DMS53 treated with DMSO at 0.1 percent for 48 hours (cell line): ENCODE results near the gene ABHD10.
A peak's percentile ranks its signal among the peaks of the same experiment; 100 is the strongest.

ENCODE experiments used
- DNase-seq: peaks from one replicate; lab custom pipeline; 2025; ENCODE audit not compliant: unreplicated experiment; lab: John Stamatoyannopoulos, UW

Gene ABHD10

DNA sequence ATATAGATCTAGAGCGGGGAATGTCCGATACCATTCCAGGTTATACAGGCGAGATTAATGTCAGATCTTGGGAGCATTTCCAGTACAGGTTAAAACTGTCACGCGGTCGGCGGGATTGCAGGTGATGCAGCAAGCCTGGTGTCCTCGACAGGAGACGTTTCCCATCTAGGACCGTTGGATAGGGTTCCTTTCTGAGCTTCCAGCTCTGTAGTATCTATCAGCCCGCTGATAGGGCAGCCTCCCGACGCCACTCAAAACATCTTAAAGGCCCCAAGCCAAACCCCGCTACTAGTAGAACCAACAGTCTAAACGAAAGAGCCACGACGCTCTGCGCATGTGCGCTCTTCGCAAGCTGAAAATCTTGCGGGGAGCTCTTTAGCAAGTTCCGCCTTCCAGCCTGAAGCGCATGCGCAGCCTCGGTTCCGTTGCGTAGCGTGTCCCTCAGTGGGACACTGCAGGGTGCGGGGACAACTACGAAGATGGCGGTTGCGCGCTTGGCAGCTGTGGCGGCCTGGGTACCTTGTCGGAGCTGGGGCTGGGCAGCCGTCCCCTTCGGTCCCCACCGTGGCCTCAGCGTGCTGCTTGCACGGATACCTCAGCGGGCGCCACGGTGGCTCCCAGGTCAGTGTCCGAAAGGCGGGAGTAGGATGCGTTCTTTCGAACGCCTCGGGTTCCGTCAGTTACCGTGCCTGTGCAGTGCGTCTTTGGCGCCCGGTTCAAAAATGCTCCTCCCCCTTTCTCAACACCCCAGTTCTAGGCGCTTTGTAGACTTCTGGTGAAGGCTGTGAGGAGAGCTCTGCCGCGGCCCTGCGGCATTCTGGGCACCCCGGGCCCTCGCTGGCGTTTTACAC is at the start of gene ABHD10:
ABHD10 (plus strand) TSS at position 444 of the 851 bp plus-strand sequence; CDS start at position 480, 36 bp downstream.
- peak; percentile 89 for DNase-seq

DNA sequence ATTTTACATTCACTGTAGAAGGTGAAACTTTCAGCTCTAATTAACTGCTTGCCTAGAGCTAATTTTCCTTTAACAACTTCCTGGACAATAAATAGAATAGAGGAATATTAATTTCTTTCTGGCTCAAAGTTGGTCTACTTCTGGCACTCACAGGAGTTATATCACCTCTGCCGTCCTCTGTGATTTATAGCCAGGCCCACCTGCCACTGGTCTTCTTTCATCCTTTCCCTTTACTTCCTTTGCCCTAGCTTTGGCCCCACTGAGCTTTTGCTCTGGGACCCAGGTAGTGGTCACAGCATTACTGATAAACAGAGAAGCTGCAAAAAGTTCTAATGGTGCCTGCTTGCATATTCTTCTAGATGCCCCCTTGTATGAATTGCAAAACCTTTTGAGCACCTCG is 49.3 kb upstream of the ABHD10 start:
- DNase-seq = no peak

DNA sequence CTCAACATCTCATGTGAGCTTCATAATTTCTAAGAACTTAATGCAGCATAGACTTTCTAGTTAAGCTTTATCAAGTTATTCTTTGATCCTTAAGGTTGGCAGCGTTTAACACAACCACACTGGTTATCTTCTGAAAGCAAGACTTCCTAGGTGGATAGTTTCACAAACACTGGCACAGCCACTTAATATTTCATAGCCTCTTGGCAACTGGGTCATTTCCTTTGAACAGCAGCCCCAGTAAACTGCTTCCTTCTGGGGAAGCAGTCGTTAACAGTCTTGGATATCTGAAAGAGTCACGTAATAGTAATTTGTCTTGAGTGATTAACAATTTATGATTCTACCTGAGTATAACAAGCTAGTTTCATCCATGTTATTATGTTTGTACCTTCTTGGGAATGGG is 45.9 kb upstream of the ABHD10 start:
- DNase-seq = no peak

GRCh38 chr3:111936191-111936841 is 42.5 kb upstream of the ABHD10 start:
- no peak for DNase-seq

DNA sequence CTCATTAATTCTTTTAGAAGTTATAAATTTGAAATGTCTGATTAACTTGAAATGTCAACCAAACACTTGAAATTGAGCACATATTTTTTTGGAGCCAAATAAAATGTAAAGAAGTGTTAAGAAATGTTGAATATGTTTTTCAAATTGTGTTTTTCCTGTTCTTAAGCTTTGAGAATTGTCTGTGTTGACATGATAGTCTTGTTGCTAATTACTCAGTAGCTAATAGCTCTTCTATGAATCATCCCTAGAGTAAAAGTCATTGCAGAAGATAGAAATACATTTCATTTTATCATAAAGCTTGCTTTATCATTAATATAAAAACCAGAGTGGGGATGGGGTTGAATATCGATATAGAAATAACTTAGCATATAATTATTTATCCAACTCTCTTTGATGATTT is 41.9 kb upstream of the ABHD10 start:
- DNase-seq = no peak

- DNase-seq = no peak
These were observed 41.0 kb upstream of the ABHD10 start for GRCh38 chr3:111937871-111938270.

GRCh38 chr3:111939873-111940272 is 39.0 kb upstream of the ABHD10 start:
- DNase-seq = no peak

GRCh38 chr3:111943533-111943932 is 35.3 kb upstream of the ABHD10 start:
- no peak for DNase-seq

- no peak for DNase-seq
These were observed 34.5 kb upstream of the ABHD10 start for GRCh38 chr3:111944372-111944771.

DNA sequence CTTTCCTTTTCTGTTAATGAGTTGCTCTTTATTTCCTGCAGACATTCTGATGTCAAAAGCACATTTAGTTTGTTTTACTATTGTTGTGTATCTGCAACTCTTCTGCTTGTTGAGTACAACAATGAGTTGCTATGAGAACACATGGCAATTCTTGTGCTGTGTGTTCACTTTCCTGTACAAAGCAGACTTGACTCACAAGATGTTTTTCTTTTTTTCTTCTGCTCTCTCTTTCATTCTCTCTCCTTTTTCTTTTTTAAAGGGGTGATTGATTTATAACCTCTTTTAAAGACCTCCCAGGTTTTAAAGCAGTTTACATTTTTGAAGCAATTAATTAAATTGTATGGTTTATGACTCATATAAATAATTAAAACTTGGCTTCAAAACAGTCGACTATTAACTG is 31.6 kb upstream of the ABHD10 start:
- no peak for DNase-seq

- DNase-seq = no peak
These were observed 30.0 kb upstream of the ABHD10 start for GRCh38 chr3:111948786-111949185.

DNA sequence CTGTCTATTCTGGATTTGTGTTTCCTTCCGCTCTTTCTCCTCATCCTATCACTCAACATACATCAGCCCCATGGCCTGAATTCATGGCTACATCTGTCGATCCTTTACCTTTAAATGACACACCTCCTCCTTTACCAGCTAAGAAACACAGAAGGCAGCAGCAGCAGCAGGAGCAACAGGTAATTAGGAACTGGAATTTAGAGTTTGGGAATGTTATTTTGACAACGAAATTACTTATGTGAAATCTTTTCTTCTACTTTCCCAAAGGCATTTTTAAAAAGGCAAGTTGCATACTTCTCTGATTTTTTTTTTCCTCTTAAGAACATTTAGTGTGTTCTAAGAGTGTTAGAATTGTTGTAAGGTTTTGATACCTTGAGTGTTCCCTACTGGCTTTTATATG is 29.1 kb upstream of the ABHD10 start:
- no peak for DNase-seq

DNA sequence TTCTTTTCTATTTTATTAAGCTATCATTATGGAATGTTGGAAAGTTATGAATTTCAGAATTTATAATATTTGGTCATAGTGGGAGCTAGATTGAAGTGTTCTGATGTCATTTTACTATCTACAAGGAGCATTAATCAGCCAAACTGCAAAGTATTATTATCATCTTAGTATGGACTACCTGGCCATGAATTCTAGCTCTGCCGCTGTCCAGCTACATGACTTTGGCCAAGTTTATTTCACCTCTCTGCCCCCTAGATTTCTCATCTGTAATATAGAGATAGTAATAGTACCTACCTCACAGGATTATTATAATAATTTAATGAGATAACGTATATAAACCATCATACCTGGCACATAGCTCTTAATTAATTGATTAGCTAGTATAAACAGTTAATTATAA is 27.8 kb upstream of the ABHD10 start:
- DNase-seq = no peak

DNA sequence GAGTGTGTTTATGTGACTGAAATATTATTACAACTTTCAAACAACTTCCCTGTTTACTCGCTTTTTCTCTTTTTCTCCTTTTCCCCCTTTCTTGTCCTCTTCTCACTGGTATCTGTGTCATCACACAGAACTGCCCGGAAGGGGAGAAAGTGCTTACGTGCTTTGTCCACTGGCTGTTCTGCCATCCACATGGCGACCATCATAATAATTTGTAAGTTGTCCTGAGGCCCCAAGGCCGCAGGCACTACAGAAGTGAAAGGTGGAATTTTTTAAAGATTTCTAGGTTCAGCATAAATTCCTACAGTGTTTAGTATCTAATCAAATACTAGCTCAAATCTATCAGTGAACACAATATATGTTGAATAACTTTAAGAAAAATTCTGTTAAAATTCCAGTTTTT is 26.7 kb upstream of the ABHD10 start:
- no peak for DNase-seq

GRCh38 chr3:111952866-111953450 is 25.9 kb upstream of the ABHD10 start:
- no peak for DNase-seq

DNA sequence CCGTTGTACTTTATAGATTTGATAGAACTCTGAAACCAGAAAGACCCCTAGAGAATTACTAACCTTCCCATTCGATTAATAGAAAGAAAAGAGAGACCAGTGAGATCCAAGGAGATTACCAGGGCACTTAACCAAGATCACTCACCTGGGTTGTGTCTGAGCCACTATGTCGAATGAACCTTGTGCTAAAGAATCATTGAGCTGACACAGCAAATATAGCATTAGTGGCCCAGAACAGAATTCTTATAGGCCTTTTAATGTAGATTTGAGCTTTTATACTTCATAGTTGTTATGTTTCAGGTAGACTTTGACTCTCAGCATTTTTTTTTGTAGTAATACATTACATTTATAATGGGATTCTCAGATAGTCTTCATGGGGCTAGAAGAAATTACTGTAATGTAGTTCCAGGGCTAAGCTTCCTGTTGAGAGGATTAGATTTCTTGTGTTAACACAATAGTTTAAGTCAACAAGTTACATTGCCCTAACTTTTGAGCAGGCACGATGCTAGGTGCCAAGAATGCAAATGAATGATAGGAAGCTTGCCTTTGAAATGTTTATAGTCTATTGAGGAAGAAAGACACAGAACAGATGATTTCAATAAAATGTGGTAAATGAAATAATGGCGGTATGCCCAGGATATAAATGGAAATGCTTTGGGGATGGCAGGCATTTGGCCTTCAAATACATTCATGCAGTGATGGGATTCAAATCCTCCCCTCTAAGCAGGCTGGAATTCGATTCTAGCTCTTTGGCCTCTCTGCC is 24.4 kb upstream of the ABHD10 start:
- no peak for DNase-seq

DNA sequence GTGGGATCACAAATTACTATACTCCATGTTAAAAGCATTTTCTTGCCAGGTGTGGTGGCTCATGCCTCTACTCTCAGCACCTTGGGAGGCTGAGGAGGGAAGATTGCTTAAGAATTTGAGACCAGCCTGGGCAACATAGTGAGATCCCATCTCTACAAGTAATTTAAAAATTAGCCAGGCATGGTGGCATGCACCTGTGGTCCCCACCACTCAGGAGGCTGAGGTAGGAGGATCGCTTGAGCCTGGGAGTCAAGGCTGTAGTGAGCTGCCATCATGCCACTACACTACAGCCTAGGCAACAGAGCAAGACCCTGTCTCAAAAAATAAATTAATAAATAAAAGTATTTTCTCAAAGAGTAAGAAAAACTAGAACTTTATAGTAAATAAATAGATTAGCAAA is 22.9 kb upstream of the ABHD10 start:
- no peak for DNase-seq

DNA sequence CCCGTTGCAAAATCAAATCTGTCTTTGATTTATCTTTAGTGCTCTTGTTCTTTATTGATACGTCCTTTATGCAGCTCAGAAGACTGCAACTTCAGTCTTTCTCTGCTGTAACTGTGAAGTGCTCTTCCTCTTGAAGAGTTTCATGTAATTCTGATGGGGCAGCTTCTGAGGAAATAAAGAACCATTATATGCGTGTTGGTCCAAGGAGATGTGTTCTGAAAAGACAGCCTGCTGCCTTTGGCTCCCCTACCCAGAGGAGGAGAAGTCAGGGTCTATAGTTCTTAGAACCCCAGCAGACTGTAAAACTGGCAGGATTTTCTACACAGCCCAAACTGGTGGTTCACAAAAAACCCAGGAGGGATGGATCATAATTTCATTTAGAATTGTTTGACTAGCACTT is 22.4 kb upstream of the ABHD10 start:
- no peak for DNase-seq

DNA sequence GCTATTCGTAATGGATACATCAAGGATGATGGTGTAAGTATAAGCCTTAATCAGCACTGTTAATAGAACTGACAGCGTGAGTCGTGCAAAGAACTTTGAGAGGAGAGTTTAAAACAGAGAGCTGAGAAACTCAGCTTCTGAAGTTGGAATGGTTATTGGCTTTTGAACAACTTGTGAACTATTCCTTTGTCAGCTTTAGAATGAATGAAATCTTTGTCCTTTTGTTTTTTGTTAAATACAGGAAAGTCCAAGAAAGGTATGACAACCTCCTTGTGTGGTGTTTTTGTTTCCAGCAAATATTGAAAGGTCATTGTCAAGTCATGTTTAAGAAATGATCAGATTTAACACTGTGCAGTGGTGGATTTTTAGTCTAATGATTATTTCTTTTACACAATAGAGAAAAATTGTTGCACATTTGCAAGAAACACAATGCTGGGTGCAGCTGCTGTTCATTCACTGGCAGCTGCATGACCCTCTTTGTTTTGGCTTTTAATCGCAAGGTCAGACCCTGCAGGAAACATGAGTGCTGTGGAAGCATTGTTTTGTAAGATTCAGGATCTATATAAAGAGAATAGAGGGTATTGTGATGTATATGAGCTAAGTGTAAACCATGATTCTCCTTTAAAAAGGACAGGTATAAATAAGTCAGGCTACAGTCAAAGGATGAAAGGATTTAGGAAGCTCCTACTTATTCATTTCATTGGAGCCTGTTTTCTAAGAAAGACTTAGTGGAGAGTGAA is 21.7 kb upstream of the ABHD10 start:
- DNase-seq = no peak

DNA sequence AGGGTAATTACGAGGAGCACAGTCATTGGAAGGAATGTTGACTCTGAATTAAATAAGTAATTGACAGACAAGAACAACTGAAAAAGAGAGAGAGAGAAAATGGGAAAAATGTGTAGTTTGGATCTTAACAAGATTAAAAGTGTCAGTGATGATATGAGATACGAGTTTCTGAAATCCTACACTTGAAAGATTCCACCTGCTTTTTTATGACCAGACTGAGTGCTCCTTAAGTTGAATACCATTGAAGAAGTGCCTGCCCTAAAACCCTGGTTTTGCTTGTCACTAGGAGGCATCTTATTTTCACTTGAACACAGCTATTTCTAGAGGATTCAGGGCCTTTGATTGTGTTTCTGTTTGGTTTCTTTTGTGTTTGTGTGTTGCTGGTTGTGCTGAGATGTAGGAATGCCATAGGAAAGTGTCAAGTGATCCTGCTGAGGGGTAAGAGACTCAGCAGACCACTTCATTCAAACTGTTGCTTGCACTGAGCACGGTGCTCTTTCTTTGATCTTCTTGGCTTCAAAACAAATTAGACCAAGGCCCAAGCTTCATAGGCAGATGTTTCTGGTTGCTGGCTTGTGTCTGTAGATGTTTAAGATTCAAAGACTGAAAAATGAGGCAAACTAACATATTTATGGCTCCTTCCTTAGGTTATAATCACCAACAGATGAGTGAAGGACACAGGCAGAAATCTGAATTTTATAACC is 17.2 kb upstream of the ABHD10 start:
- DNase-seq = no peak
